PC-9 (cell line): ENCODE data around the gene SLC7A10.

ENCODE experiments used
- EZH2 ChIP-seq: fragments of 200-600 bp; sonication (generic); IDR thresholded peaks from 2 replicates; pipeline ENCODE4 v1.8.0; 2017; ENCODE audit warnings: antibody characterized with exemption, low read depth
- TF ChIP-seq, protein P1 (sequence below): fragments of 200-600 bp; sonication (generic); conservative IDR thresholded peaks from 2 replicates; pipeline ENCODE4 v1.6.1; 2017; ENCODE audit warnings: mixed run types, antibody characterized with exemption, mild to moderate bottlenecking, moderate library complexity

DNA sequence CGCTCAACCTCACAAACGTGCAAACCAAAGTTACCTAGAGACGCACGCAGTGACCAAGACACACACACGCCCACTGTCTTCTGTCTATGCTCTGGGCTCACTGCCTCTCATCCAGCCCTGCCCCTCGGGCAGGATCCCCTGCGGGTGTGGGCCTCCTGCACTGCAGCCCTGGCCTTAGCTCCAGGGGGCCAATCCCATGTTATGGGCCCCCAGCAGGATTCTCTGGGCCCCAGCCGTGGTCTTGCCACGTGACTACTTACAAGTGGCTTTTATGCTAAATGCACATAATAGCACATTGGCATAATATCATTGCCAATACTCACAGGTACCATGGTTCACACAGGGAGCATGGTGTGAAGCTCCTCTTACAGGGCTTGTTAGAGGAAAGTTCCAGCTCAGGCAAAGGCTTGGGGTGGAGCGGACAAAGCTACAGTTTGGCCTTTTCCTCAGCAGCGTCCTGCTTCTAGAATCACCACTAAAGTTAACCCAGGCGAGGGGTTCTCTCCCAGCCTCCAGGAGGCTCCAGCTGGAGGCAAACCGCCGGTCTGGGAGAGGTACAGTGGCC, 39.3 kb upstream of the SLC7A10 start:
- TF ChIP-seq, protein P1, sequence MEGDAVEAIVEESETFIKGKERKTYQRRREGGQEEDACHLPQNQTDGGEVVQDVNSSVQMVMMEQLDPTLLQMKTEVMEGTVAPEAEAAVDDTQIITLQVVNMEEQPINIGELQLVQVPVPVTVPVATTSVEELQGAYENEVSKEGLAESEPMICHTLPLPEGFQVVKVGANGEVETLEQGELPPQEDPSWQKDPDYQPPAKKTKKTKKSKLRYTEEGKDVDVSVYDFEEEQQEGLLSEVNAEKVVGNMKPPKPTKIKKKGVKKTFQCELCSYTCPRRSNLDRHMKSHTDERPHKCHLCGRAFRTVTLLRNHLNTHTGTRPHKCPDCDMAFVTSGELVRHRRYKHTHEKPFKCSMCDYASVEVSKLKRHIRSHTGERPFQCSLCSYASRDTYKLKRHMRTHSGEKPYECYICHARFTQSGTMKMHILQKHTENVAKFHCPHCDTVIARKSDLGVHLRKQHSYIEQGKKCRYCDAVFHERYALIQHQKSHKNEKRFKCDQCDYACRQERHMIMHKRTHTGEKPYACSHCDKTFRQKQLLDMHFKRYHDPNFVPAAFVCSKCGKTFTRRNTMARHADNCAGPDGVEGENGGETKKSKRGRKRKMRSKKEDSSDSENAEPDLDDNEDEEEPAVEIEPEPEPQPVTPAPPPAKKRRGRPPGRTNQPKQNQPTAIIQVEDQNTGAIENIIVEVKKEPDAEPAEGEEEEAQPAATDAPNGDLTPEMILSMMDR, result no peak
- no peak for TF ChIP-seq EZH2
